Measurements from ENCODE around the gene PBX1. TPM values are rescaled to one million over a fixed set of nuclear protein-coding genes. Genes with fewer than 3 reads are reported as not detected.

Gene PBX1
- total and polyA plus RNA-seq, 8 donors: 17.3 to 113 (median 91.9) TPM

DNA sequence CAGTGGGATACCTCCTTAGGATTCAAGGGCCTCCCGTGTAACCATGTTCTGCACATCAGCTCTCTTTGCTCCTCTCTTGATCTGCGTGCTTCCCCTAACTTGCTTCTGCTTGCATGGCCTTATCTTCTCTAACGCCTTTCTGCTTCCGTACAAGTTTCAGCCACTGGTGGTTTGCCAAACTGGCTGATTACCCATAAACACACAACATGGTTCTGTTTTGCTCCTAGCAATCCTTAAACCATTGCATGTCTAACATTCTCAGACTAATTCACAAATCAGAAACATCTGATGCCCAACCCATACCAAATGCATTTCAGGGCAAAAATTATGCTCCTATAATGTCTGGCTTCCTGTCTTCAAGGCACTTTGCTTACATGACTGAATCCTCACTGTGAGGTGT is 166.4 kb downstream of the PBX1 start:
- TF ChIP-seq, protein P1, sequence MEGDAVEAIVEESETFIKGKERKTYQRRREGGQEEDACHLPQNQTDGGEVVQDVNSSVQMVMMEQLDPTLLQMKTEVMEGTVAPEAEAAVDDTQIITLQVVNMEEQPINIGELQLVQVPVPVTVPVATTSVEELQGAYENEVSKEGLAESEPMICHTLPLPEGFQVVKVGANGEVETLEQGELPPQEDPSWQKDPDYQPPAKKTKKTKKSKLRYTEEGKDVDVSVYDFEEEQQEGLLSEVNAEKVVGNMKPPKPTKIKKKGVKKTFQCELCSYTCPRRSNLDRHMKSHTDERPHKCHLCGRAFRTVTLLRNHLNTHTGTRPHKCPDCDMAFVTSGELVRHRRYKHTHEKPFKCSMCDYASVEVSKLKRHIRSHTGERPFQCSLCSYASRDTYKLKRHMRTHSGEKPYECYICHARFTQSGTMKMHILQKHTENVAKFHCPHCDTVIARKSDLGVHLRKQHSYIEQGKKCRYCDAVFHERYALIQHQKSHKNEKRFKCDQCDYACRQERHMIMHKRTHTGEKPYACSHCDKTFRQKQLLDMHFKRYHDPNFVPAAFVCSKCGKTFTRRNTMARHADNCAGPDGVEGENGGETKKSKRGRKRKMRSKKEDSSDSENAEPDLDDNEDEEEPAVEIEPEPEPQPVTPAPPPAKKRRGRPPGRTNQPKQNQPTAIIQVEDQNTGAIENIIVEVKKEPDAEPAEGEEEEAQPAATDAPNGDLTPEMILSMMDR (IDR thresholded peaks at IDR 0.05): no peak
- DNase-seq (no peak), ATAC-seq (no peak), FAIRE-seq (no peak)
- H3K27ac ChIP-seq: no peak overlapping the region
- WGBS, 2 donors: 26 to 30% methylated on average over 4 of the region's 4 CpGs
- H3K27me3 ChIP-seq: no peaks in the 10 kb centered on the region
- H3K4me1 ChIP-seq: peaks cover 43 to 55% (median 50%) of the 10 kb centered on the region in 3 donors
- intact Hi-C loops (cut with DNase I): no loop called here
- H3K4me3 ChIP-seq: no peak overlapping the region
- no peaks in the 10 kb centered on the region for H3K36me3 ChIP-seq
- H3K9me3 ChIP-seq: no peaks in the 10 kb centered on the region

DNA sequence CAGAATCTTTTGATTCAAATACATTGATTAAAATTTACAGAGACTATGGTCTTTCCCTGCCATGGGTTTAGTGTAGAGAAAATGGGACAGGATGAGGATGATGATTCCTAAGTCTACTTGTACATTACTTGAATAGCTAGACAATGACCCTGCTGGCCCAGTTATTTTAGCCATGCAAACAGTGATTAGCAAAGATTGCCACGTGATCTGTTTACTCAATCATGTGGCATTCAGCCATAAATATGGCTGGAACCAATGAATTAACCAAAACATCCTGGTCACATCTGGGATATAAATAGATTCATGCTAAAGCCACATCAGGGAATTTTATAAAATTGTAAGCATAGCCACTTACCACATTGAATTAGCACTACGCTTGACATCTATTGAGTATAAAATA is 167.3 kb downstream of the PBX1 start:
- DNase-seq (no peak), FAIRE-seq (no peak), ATAC-seq (peak; percentile 8 to 23 (median 13))
- H3K9me3 ChIP-seq: no peaks in the 10 kb centered on the region
- TF ChIP-seq, protein P1 (IDR thresholded peaks at IDR 0.05): no peak
- WGBS, 2 donors: 45 to 47% methylated on average over 2 of the region's 2 CpGs
- intact Hi-C loops (cut with DNase I): no loop called here
- peaks cover 39 to 46% (median 43%) of the 10 kb centered on the region in 3 donors for H3K4me1 ChIP-seq
- no peaks in the 10 kb centered on the region for H3K36me3 ChIP-seq
- no peak overlapping the region for H3K27ac ChIP-seq
- no peak overlapping the region for H3K4me3 ChIP-seq
- no peaks in the 10 kb centered on the region for H3K27me3 ChIP-seq

- Histone ChIP-seq H3K4me3 (no peak overlapping the region), H3K4me1 (peaks cover 25 to 33% (median 27%) of the 10 kb centered on the region in 3 donors), H3K27me3 (no peaks in the 10 kb centered on the region), H3K36me3 (no peaks in the 10 kb centered on the region), H3K9me3 (no peaks in the 10 kb centered on the region), H3K27ac (no peak overlapping the region)
- DNase-seq: no peak
- 91 to 92% methylated on average over 5 of the region's 5 CpGs for whole genome bisulfite sequencing, 2 donors
- intact Hi-C loops (cut with DNase I): no loop called here
- no peak for ATAC-seq
- no peak for FAIRE-seq
- TF ChIP-seq, protein P1 (IDR thresholded peaks at IDR 0.05): no peak
Measured at GRCh38 chr1:164728719-164729118, 169.7 kb downstream of the PBX1 start.

GRCh38 chr1:164731161-164731876 is 172.3 kb downstream of the PBX1 start:
- Histone ChIP-seq H3K4me3 (no peak overlapping the region), H3K9me3 (no peaks in the 10 kb centered on the region), H3K27ac (no peak overlapping the region), H3K36me3 (no peaks in the 10 kb centered on the region), H3K4me1 (peaks cover 5 to 18% (median 9%) of the 10 kb centered on the region in 3 donors), H3K27me3 (no peaks in the 10 kb centered on the region)
- WGBS, 2 donors: 87 to 90% methylated on average over 11 of the region's 11 CpGs
- no peak for ATAC-seq
- TF ChIP-seq, protein P1 (IDR thresholded peaks at IDR 0.05): no peak
- no peak for FAIRE-seq
- intact Hi-C loops (cut with DNase I): no loop called here
- DNase-seq: no peak

DNA sequence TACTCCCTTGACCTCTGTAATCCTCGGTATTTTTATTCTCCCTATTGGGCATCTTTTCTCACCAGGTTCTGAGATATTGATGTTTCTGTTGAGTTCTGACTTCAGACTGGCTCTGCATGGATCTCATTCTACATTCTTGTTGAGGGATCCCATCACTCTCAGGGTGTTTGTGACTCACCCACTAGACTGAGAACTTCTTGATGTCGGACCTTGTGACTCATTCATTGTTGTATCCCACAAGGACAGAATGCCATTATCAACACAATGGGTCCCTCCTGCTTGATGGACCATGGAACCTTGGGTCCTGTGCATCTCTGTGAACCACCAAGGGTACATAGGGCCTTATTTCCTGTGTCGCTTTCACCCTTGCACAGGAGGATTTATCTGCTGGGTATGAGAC is 174.1 kb downstream of the PBX1 start:
- H3K9me3 ChIP-seq: no peaks in the 10 kb centered on the region
- H3K27ac ChIP-seq: no peak overlapping the region
- H3K4me3 ChIP-seq: no peak overlapping the region
- ATAC-seq (peak in 3 of 4 donors; percentile 28 to 35 (median 28)), FAIRE-seq (no peak), DNase-seq (no peak)
- intact Hi-C loops (cut with DNase I): no loop called here
- TF ChIP-seq, protein P1 (IDR thresholded peaks at IDR 0.05): no peak
- H3K27me3 ChIP-seq: no peaks in the 10 kb centered on the region
- 85 to 87% methylated on average over 3 of the region's 3 CpGs for WGBS, 2 donors
- H3K4me1 ChIP-seq: peaks cover 4 to 18% (median 5%) of the 10 kb centered on the region in 3 donors
- H3K36me3 ChIP-seq: no peaks in the 10 kb centered on the region
